HG03378 (cell line): Measurements from ENCODE around the gene TBX21.

ENCODE experiments used
- ATAC-seq: cut with Tn5 transposase; IDR thresholded peaks from one replicate; pipeline ENCODE4 v1.9.1; 2021; ENCODE audit warnings: mild to moderate bottlenecking, moderate library complexity; ENCODE audit not compliant: unreplicated experiment

The TBX21 gene

DNA sequence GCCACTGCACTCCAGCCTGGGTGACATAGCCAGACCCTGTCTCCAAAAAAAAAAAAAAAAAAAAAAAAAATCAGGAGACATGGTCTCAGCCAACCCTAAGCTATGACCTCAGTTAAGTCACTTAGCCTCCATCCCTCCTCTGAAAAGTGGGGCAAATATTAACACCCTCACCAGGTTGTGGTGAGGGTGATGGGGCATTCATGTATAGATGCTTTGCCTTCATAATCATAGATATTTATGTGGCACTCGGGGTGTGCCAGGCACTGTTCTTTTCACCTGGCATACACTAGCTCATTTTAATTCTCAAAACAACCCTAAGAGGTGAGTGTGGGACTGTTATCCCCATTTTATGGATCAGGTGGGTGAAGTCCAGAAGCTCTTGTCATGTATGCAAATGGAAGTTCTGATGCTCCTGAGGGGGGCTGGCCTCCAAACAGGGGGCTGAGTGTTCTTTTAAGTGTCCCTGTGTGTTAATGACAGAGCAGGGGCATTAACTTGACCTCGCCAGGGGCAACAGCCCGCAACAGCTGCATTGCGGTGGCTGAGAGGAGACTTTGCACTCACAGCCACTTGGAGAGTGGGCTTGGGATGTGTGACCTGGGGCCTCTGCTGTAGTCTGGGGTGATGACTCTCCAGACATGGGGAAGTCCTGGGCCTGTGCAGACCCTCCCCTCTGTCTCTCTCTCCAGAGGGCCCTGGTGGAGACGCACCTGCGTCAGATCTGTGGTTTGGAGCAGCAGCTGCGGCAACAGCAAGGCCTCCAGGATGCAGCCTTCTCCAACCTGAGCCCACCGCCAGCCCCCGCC lies 34.9 kb upstream of the TBX21 start:
- ATAC-seq = no peak

DNA sequence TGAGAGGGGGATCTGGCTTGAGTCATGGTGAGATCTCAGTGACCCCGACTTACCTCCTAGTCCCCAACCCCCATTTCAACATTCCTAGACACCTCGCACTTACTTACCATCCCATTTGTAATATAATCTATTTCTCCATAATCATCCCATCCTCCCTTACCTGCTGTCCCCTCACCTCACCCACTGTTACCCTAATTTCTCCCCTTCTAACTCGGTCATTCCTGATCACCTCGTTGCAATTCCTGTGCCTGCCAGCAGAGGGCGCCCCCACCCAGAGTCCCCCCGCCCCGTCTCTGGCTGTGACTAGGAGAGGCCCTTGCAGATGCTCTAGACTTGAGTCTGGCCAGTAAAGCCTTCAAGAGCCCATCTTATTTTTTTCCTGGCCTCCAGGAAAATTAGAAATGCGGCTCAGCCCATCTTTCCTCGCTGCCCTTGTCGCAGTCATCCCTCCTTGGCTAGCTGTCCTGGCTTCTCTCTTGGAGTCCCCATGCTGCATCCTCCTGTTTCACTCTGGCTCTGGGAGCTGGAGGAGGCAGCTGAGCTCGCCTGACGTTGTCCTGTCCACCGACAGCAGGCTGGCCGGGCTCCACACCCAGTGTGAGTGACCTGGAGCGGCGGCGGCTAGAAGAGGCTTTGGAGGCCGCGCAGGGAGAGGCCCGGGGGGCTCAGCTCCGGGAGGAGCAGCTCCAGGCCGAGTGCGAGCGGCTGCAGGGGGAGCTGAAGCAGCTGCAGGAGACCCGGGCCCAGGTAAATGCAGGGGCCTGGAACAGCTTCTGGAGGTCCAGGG lies 34.1 kb upstream of the TBX21 start:
- ATAC-seq = no peak

DNA sequence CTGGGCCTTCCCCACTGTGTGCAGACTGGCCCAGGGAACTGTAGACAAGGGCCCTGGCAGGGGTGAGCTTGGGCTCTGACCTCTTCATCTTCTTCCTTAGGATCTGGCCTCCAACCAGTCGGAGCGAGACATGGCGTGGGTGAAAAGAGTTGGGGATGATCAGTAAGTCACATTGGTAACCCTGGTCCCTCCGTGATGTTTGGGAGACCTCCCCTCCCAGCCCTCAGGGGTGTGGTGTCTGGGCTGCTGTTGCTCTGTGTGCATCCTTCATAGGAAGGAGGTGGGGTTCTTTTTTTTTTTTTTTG lies 33.5 kb upstream of the TBX21 start:
- no peak for ATAC-seq

DNA sequence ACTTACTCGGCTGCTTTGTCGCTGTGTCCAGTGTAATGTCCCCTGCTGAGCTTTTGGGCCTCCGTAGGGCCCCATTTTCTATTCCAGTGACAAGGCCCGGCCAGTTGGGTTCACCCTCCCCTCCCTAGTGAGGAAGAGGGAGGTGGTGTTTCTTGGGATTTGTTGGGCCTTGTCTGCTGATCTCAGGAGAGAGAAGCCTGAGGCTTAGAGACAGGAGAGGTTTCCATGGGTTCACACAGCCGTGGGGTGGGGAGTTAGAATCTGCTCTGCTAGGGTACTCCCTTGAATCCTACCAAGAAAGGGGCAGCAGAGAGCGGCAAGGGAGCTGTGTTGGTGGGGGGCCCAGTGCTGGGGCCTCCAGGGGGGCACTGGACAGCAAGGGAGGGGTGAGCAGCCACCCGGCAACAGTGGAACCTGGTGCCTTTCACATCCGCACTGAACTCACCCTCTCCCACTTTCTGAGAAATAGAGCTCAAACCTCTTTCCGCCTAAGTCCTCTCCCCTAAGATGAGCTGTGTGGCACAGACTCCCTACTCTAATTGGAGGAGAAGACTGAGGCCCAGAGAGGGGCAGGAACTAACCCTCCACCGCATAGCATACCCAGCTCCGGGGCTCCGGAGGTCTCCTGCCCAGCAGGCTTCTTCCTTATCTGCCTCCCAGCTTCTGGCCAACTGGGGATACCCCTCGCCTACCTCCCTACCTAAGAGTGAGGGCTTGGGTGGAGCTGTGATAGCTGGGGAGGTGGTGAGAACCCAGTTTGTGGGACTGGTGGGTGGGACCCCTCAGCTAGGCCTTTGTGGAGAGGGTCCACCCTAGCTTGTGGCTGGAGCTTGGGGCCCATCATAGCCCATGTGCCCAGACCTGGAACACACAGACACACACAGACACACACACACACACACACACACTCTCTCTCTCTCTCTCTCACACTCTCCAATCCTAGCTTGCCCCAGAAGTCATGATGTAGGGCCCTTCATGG lies 32.3 kb upstream of the TBX21 start:
- no peak for ATAC-seq

DNA sequence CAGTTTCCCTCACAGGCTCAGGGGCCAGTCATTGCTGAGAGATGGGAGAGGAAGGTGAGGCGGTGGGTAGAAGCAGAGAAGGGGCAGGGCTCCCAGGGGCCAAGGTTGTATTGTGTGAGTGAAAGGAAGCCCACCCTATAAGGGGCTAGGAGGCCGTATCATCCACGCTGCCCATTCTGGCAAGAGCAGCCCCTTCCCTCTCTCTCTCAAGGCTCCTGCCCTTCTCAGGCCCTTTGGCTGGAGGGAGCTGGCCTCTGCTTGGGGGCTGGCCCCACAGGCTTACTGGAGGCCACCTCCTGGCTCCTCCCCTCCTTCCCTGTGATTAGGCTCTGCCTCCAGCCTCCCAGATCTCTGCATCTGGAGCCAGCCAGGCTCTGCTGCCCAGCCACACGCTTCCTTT lies 31.4 kb upstream of the TBX21 start:
- ATAC-seq = no peak

DNA sequence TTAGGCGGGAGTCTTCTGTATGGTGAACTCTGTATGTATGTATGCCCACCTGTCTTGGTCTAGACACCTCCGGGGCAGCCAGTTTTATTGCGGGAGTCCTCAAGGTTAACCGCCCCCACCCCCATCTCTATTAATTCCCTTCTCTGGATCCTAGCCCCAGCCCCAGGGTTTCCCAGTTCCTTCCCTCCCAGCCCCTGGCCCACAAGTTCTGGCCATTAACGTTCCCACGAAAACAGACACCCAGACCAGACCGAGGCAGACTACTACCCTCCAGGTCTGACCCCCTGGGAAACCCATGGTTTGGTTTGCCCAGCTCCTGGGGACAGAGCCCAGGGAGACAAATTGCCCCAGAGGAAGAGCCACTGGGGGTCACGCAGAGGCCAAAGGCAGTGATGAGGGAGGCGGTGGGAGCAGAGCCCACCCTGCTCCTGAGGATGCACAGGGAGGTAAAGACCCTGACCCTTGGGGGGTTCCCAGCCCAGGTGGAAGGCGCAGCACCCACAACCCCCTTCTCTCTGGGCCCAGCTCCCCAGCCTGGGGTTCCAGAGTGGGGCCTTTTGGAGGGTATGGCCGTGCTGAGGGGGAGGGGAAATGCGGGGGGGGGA lies 30.5 kb upstream of the TBX21 start:
- no peak for ATAC-seq

DNA sequence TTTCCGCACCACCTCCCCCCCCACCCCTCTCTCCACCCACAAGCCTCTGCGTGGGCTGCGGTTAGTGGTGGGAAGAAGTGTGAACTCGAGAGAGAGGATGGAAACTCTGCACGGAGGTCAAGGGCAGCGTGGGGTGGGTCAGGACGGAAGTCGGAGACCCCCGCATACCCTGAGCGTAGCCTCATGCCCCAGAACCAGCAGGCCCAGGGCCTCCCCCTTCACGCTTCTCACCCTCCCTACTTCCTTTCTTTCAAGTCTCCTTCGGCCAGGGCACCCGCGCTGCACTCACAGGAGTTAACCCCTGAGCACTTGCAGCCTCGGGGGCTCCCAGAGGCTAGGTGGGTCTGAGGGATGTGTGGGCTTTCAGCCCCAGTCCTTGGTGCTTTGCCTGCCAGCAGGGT lies 29.8 kb upstream of the TBX21 start:
- ATAC-seq = no peak

DNA sequence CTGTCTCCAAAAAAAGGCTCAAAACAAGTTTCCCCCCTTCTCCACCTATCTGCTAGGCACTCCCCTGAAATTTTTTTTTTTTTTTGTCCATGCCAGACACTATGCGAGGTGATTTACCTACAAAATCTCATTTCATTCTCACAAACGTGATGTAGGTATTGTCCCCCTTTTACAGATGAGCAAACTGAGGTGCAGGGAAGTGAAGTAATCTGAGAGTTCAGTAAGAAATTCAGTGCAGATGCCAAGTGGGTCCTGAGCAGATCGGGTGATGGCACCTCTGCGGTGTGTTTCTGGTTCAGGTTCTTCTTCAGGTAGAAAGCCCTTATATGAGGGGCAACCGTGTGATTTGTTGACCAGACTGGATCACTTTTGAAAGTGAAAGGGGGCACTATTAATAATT lies 29.4 kb upstream of the TBX21 start:
- ATAC-seq = no peak

DNA sequence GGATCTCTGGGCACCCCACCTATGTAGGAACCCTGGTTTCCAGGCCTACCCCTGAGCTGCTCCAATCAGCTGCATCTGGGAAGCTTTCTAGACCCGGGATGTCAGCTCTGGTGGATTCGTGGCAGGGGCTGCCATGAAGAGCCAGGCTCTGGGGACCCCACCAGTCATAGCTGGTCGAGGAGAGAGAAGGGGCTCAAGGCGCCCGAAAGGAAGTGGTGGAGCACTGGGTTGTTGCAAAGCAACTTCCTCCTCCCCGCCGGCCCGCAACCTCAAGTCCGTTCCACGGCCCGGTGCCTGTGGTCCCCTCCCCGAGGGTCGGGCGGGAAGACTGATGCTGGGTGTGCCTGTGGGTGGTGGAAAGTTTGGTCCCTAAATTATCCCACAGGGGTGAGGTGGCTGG lies 28.9 kb upstream of the TBX21 start:
- ATAC-seq = no peak

DNA sequence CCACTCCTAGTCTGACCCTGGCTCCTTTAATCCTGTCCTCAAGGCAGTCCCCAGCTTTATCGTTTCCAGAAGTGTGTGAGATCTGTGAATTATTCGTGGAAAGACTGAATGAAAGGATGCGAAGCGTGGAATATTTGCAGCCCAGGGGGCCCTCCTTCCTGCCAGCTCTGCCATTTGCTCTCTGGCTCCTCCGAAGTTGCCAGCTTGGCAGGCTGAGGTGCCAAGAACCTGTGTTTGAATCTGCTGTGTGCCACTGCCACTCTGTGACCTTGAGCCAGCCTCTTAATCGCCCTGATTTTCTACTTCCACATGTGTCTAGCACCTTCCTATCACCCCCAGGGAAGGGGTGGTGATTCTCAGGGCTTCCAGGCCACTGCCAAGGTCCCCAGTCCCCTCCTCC lies 28.3 kb upstream of the TBX21 start:
- ATAC-seq = no peak

DNA sequence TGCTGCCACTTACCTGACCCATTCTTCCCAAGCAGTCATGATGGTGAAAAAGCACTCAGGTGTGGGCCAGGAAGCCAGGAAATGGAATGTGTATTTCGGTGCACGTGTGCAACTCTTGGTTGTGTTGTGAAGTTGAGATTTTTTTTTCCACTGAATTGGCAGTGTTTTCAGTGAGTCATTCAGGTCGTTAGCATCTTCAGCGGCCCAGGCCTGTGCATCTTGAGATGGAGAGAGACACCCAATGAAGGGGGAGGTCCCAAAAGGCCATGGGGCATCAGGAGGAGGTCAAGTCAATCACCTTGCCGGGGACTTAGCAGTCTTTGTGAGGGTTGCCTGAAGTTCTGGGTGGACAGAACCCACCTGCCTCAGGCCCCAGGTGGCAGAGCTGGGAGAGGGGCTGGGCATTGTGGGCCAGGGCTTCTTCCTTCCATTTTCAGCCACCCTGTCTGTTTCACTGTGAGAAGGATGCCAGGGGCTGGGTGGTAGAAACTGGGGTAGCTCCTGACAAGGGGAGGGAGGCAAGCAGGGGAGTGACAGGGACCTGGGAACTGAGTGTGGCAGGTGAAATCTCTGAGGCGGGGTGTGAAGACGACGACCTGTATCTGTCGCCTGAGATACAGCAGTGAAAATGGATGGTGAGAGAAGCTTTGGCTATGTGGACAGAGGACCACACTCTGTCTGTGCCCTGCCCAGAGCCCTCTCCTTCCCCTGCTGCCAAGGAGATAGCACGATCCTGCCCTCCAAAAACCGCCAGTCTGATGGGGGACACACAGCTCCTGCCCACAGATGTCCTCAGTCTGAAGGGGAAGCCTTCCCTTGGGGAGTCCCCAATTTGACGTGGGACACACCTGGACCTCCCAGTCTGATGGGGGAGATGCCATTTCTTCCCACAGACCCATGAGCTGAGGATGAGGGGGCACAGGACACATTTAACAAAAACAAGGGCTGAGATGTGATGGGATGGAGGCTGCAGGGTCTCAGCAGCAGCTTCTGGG lies 27.2 kb upstream of the TBX21 start:
- no peak for ATAC-seq

DNA sequence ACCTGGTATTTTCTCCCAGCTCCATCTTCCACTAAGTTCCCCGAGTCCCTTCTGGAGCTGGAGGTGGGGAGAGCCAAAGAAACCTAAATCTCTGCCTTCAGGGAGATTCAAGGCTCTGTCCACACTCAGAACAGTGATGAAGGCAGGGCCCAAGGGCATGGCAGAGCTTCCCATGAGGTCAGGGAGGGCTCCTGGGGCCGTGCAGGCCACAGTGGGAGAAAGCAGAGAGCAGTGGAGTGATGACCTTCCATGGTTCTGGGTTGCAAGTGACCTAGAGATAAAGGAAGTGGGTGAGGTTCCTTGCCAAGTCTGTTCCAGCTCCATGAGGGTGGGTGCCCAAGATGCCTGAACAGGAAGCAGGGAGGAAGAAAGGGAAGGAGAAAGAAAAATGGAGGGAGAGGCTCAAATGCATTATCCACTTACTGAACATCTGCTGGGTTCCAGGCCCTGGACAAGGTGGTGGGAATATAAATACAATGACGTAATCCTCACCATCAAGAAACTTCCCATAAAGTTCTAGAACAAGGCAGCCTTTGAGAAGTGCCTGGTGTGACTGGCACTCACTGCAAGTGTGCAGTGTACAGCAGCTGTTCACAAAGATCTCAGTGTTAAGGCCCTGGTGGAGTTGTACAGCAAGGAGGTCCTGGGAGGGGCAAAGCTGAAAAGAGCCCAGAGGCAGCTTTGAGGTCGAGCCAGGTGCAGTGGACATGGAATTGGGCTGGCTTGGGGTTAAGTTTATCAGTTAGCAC lies 25.8 kb upstream of the TBX21 start:
- no peak for ATAC-seq

DNA sequence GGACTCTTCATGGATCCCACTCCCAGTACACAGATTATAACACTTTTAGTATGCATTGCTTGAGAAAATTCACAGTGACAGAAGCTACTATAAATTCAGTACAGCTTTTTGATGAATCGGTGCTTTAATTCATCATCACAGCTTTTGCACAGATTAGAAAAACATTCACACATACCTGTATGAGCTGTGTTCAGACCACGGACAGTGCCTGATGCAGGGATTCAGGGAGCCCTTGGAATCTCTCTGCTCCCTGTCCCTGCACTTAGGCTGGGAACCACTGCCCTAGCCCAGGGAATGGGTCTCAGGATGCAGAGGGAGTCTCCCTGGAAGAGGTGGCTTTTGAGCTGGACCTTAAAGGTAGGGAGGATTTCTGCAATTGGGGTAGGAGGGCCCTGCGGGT lies 25.2 kb upstream of the TBX21 start:
- no peak for ATAC-seq

DNA sequence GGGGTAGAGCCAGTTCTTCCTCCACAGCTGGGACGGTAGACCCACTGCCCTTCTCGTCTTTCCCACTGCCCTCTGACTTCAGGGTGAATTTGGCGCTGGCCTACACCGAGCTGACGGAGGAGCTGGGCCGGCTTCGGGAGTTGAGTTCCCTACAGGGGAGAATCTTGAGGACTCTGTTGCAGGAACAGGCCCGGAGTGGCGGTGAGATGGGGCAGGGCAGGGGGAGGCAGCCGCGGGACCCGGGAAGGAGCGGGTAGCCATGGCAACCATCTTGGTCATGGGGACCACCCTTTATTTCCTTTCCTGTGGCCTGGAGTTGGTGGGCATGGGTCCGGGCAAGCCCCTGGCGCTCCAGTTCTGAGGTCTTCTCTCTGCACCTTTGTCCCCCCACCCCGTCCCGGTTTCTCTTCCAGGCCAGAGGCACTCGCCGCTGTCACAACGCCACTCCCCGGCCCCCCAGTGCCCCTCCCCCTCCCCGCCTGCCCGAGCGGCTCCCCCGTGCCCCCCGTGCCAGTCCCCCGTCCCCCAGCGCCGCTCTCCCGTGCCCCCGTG lies 24.6 kb upstream of the TBX21 start:
- ATAC-seq = no peak

DNA sequence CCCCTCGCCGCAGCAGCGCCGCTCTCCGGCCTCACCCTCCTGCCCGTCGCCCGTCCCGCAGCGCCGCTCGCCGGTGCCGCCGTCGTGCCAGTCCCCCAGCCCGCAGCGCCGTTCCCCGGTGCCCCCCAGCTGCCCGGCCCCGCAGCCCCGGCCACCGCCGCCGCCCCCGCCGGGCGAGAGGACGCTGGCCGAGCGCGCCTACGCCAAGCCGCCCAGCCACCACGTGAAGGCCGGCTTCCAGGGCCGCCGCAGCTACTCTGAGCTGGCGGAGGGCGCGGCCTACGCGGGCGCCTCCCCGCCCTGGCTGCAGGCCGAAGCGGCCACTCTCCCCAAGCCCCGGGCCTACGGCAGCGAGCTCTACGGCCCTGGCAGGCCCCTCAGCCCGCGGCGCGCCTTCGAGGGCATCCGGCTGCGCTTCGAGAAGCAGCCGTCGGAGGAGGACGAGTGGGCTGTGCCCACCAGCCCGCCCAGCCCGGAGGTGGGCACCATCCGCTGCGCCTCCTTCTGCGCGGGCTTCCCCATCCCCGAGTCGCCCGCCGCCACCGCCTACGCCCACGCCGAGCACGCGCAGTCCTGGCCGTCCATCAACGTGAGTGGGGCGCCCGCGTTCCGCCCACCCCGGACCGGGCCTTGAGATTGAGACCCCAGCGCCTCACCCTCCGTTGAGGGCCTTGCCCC lies 24.0 kb upstream of the TBX21 start:
- no peak for ATAC-seq

DNA sequence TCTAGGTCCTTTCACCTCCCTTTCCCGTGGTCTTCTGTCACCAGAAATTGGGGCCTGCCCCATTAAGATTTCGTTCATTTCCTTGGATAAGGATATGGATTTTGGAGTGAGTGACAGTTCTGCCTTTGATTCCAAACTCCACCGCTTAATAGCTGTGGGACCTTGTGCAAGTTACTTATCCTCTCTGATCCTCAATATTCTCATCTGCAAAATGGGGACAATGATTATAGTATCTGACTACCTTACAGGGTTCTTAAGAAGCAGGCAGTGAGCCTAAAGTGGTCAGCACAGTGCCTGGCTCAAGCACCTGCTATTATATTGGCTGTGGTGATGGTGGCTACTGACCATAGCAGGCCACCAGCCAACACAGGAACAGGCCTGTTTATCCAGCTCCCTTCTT lies 23.4 kb upstream of the TBX21 start:
- ATAC-seq = no peak

DNA sequence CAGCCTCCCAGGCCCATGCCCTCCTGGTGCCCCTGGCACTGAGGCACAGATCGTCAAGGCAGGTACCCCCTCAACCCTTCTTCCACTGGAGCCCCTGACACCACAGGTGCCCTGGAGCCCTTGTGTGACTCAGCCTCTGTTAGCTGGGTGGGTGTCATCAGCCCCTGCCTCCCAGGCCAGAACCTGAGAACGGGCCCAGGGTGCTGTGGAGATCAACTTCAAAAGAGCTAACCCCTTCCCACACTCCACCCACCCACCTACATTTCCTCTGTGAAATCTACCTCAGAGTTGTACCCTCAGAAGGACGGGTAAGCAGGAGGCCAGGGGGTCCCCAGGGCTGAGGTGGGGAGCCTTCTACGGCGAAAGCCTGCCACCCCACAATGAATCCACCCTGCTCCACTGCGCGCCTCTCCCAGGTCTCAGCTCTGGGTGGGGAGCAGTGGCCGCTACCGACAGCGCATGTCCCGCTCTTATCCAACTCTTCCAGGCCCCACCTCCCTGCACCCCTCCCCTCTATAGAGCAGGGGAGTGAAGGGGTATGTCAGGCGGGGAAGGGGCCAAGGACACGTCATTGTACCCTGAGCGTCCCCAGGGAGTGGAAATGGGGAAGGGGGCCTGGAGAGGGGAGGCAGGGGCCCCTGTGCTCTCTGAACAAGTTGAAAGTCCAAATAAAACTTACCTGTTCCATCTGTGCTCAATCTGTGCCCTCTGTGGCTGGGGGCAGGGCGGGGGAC lies 21.5 kb upstream of the TBX21 start:
- no peak for ATAC-seq
